Measurements from ENCODE around the gene AP2M1. TPM values are rescaled to one million over a fixed set of nuclear protein-coding genes. Genes with fewer than 3 reads are reported as not detected.

Gene AP2M1
- total and polyA plus RNA-seq, 2 donors (not counting 3 experiments of a cell fraction or from before 2014, with no cell fraction given): 431 to 602 TPM

DNA sequence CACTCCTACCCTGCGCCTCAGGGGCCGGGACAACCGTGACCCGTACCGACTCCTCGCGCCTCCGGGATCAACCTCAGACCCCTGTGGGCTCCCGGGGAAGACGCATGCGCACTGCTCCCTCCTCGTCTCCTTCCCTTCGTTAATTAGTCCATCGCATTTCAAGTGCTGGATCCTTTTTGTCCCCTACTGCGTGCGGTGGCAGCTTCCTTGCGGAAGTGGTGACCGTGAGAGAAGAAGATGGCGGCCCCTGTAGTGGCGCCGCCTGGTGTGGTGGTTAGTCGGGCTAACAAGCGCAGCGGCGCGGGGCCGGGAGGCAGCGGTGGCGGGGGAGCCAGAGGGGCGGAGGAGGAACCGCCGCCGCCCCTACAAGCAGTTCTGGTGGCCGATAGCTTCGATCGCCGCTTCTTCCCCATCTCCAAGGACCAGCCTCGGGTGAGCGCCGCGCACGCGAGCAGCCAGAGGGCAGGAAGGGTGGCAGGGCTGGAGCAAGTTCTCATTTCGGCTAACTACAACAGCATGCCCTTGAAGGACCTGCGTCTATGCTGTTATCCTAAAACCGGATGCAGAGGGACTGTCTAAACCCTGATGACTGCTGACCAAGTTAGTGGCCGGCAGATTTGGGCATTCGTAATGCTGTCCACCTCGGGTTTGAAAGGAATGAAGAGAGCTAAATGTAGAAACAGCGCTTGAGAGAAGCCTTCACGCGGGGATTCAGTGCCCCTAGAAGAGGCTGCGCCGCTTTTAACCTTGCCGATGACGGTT lies 39.3 kb upstream of the AP2M1 start, which contains the start of gene EIF2B5:
TSS of gene EIF2B5 (plus strand) at position 210 of the 762 bp plus-strand sequence. CDS start at position 238, 28 bp downstream.
- ChIA-PET CTCF (interaction anchor here (0.9 to 2.9 kb wide), 16 partner anchors 10 to 251 kb away, joined by 3 to 18 read pairs (median 5); partner anchors contain the start of genes DVL3, FAM131A and PARL), POLR2A (no interaction called here)
- peak within 1 kb of the TSS; percentile 56 for H3K27ac ChIP-seq (ENCODE audit: insufficient read depth, low read depth, low read length)
- H3K4me1 ChIP-seq (ENCODE audit: control insufficient read depth, extremely low read depth, insufficient read depth, low read length): peaks cover 27% of the 10 kb centered on the region
- H3K36me3 ChIP-seq (ENCODE audit: control insufficient read depth in 2 of 2, extremely low read depth in 1 of 2, insufficient read depth in 2 of 2, low read length in 2 of 2): peaks cover 4 to 6% of the 10 kb centered on the region in 2 experiments
- no peaks in the 10 kb centered on the region for H4K20me1 ChIP-seq (replicated peaks; ENCODE audit: control insufficient read depth, extremely low read depth, insufficient read depth, low read length)
- TF ChIP-seq FOS (IDR thresholded peaks at IDR 0.05; ENCODE audit: borderline replicate concordance, insufficient read depth, low read length) (no peak), MYC (IDR thresholded peaks at IDR 0.05; ENCODE audit: low read depth, low read length) (peak; percentile 56), GATA2 (IDR thresholded peaks at IDR 0.05; ENCODE audit: insufficient read depth, insufficient read length, low read depth, low read length) (no peak), JUN (IDR thresholded peaks at IDR 0.05; ENCODE audit: borderline replicate concordance, insufficient read depth, insufficient read length, low read depth) (no peak), POLR2AphosphoS5 (IDR thresholded peaks at IDR 0.05; ENCODE audit: insufficient read depth, low read depth, low read length) (peak; percentile 85), POLR2A (IDR thresholded peaks at IDR 0.05; ENCODE audit: low read depth, low read length) (peak; percentile 77)
- TF ChIP-seq, protein P1, sequence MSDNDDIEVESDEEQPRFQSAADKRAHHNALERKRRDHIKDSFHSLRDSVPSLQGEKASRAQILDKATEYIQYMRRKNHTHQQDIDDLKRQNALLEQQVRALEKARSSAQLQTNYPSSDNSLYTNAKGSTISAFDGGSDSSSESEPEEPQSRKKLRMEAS (IDR thresholded peaks at IDR 0.05; ENCODE audit: insufficient read depth, insufficient read length): peak; percentile 24
- TF ChIP-seq, protein P2, sequence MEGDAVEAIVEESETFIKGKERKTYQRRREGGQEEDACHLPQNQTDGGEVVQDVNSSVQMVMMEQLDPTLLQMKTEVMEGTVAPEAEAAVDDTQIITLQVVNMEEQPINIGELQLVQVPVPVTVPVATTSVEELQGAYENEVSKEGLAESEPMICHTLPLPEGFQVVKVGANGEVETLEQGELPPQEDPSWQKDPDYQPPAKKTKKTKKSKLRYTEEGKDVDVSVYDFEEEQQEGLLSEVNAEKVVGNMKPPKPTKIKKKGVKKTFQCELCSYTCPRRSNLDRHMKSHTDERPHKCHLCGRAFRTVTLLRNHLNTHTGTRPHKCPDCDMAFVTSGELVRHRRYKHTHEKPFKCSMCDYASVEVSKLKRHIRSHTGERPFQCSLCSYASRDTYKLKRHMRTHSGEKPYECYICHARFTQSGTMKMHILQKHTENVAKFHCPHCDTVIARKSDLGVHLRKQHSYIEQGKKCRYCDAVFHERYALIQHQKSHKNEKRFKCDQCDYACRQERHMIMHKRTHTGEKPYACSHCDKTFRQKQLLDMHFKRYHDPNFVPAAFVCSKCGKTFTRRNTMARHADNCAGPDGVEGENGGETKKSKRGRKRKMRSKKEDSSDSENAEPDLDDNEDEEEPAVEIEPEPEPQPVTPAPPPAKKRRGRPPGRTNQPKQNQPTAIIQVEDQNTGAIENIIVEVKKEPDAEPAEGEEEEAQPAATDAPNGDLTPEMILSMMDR (IDR thresholded peaks at IDR 0.05; ENCODE audit: extremely low read depth in 1 of 2, insufficient read depth in 1 of 2, low read depth in 1 of 2, low read length in 2 of 2): peak; percentile 26 to 41
- H3K4me3 ChIP-seq (replicated peaks in 1 of 3; ENCODE audit: insufficient read depth in 1 of 3, low read depth in 1 of 3, low read length in 3 of 3): peak within 1 kb of the TSS; percentile 67 to 92 (median 90)
- no peaks in the 10 kb centered on the region for H3K9me1 ChIP-seq (replicated peaks; ENCODE audit: control insufficient read depth, extremely low read depth, insufficient read depth, low read length)
- BruUV-seq (replicated peaks): TSS peak; percentile 38
- peak within 1 kb of the TSS; percentile 49 for H2AFZ ChIP-seq (ENCODE audit: low read depth, low read length)
- dilution Hi-C loops (cut with MboI; ENCODE audit: extremely low pct_ligation_motif_present, low sequenced_read_pairs) (no loop called here), intact Hi-C loops (cut with micrococcal nuclease) (loop anchor here (1.0 to 2.0 kb wide), 6 partner anchors 20 to 240 kb away; partner anchors contain the start of genes ABCC5, ABCF3 and DVL3)
- H3K4me2 ChIP-seq (ENCODE audit: insufficient read depth, low read length): peak within 1 kb of the TSS; percentile 94
- peak; percentile 86 for FAIRE-seq
- no peaks in the 10 kb centered on the region for H3K27me3 ChIP-seq (ENCODE audit: control insufficient read depth in 2 of 2, insufficient read depth in 2 of 2, low read length in 2 of 2)
- peaks cover 31% of the 10 kb centered on the region for H3K79me2 ChIP-seq (ENCODE audit: control insufficient read depth, insufficient read depth, low read length)
- DNase-seq (ENCODE audit: low read depth, low spot score): peak; percentile 96
- peak within 1 kb of the TSS; percentile 87 for H3K9ac ChIP-seq (replicated peaks; ENCODE audit: extremely low read depth, insufficient read depth, low read length)
- no peaks in the 10 kb centered on the region for H3K9me3 ChIP-seq (replicated peaks; ENCODE audit: control insufficient read depth, insufficient read depth, low read length)

All from endothelial cell of umbilical vein (primary cell).